ENCODE results near the gene SLF1. TPM values are rescaled to one million over a fixed set of nuclear protein-coding genes. Genes with fewer than 3 reads are reported as not detected.

Gene SLF1
- polyA plus RNA-seq, 1 of the 3 experiments (the other 2 are of a cell fraction), result 5.5 TPM

DNA sequence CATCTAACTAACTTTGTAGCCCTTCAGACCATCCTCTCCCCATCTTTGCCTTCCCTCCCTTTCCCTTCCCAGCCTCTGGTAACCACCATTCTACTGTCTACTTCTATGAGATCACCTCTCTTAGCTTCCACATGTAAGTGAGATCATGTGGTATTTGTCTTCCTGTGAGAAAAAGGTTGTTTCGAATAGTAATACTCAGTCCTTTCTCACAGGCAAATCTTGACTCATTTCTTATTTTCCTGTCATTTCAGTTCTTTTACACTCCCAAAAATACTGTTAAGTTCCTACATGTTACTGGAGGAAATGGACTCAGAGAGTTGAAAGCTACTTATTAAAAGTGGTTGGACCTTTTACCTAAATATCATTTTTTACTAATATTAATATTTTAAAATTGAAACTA is 82.1 kb downstream of the SLF1 start:
- DNase-seq, result no peak
- no peak overlapping the region for H3K9ac ChIP-seq
- H3K36me3 ChIP-seq (replicated peaks in 1 of 2; ENCODE audit: control insufficient read depth in 1 of 2, insufficient read depth in 2 of 2, low read length in 1 of 2), result peaks cover 0 to 27% of the 10 kb centered on the region in 2 experiments
- H3K9me2 ChIP-seq, result no peaks in the 10 kb centered on the region
- CTCF ChIA-PET, result interaction anchor here (0.7 kb wide), 2 partner anchors 10 to 39 kb away, joined by 3 read pairs; no protein-coding TSS in a partner anchor
- peaks cover 4% of the 10 kb centered on the region for H3F3A ChIP-seq (replicated peaks; ENCODE audit: insufficient read depth)
- no peaks in the 10 kb centered on the region for H3K9me3 ChIP-seq
- H2AFZ ChIP-seq (ENCODE audit: low read depth), result no peak overlapping the region
- no peak overlapping the region for H3K4me2 ChIP-seq
- H3K4me1 ChIP-seq (ENCODE audit: control insufficient read depth in 1 of 2, insufficient read depth in 2 of 2, low read depth in 1 of 2, low read length in 1 of 2), result peaks cover 0 to 3% of the 10 kb centered on the region in 2 experiments; a peak in 3 of 4 replicates
- no peaks in the 10 kb centered on the region for H3K79me2 ChIP-seq (ENCODE audit: insufficient read depth)
- POLR2A ChIA-PET, result no interaction called here
- H3K27ac ChIP-seq (ENCODE audit: low read depth in 2 of 2, low read length in 1 of 2), result no peak overlapping the region
- WGBS (ENCODE audit: low lambda C conversion rate), result 82% methylated on average over 1 of the region's 1 CpG
- no peaks in the 10 kb centered on the region for H4K20me1 ChIP-seq (ENCODE audit: insufficient read depth)
- TF ChIP-seq MXI1 (IDR thresholded peaks at IDR 0.05; ENCODE audit: low read depth, low read length) (no peak), MEF2A (IDR thresholded peaks at IDR 0.05; ENCODE audit: borderline replicate concordance, low read depth) (no peak), TCF12 (IDR thresholded peaks at IDR 0.05) (no peak)
- H3K27me3 ChIP-seq (ENCODE audit: insufficient read depth), result no peaks in the 10 kb centered on the region
- H3K4me3 ChIP-seq (ENCODE audit: low read depth in 2 of 2, low read length in 1 of 2), result no peak overlapping the region

DNA sequence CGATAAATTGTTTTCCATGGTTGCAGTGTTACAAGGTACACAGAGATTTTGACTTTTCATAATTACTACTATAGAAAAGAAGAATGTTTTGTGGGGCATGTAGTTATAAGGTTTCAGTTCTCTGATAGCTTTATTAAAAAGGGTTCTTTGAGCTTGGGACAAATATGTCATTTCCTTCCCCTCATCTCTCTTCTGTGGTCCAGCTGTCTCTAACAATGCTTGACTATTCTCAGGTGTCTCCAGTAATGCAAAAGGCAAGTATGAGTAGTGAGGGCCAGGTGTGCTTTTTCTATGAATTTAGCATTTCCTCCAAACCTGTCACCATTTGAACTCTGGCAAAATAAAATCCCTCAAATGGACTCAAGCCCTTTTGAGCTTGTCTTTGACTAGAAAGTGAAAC is 84.3 kb downstream of the SLF1 start:
- Histone ChIP-seq H3K9ac (no peak overlapping the region), H3K79me2 (ENCODE audit: insufficient read depth) (no peaks in the 10 kb centered on the region), H3K9me3 (no peaks in the 10 kb centered on the region), H3K9me2 (no peaks in the 10 kb centered on the region), H2AFZ (ENCODE audit: low read depth) (no peak overlapping the region), H3K4me1 (ENCODE audit: control insufficient read depth in 1 of 2, insufficient read depth in 2 of 2, low read depth in 1 of 2, low read length in 1 of 2) (peaks cover 0 to 3% of the 10 kb centered on the region in 2 experiments; a peak in 3 of 4 replicates), H3K27me3 (ENCODE audit: insufficient read depth) (no peaks in the 10 kb centered on the region), H3K27ac (ENCODE audit: low read depth in 2 of 2, low read length in 1 of 2) (no peak overlapping the region), H3K36me3 (replicated peaks in 1 of 2; ENCODE audit: control insufficient read depth in 1 of 2, insufficient read depth in 2 of 2, low read length in 1 of 2) (peaks cover 0 to 21% of the 10 kb centered on the region in 2 experiments), H3K4me3 (ENCODE audit: low read depth in 2 of 2, low read length in 1 of 2) (no peak overlapping the region), H3K4me2 (no peak overlapping the region), H3F3A (replicated peaks; ENCODE audit: insufficient read depth) (no peaks in the 10 kb centered on the region), H4K20me1 (ENCODE audit: insufficient read depth) (no peaks in the 10 kb centered on the region)
- CTCF ChIA-PET, result interaction anchor here (3.3 kb wide), 1 partner anchor 10 kb away, joined by 12 read pairs; no protein-coding TSS in a partner anchor
- WGBS (ENCODE audit: low lambda C conversion rate), result 96% methylated on average over 1 of the region's 1 CpG
- no peak for TF ChIP-seq SIN3A (IDR thresholded peaks at IDR 0.05; ENCODE audit: borderline replicate concordance, low read depth, low read length)
- no peak for TF ChIP-seq MXI1 (IDR thresholded peaks at IDR 0.05; ENCODE audit: low read depth, low read length)
- no peak for TF ChIP-seq RAD21 (IDR thresholded peaks at IDR 0.05; ENCODE audit: low read length)
- no peak for TF ChIP-seq RFX5 (IDR thresholded peaks at IDR 0.05; ENCODE audit: low read length)
- no peak for TF ChIP-seq NRF1 (IDR thresholded peaks at IDR 0.05; ENCODE audit: low read depth, low read length)
- TF ChIP-seq CHD2 (IDR thresholded peaks at IDR 0.05; ENCODE audit: low read length, partially characterized antibody), result no peak
- no peak for TF ChIP-seq YY1 (IDR thresholded peaks at IDR 0.05; ENCODE audit: low read depth)
- TF ChIP-seq TCF12 (IDR thresholded peaks at IDR 0.05), result no peak
- TF ChIP-seq, protein P1, sequence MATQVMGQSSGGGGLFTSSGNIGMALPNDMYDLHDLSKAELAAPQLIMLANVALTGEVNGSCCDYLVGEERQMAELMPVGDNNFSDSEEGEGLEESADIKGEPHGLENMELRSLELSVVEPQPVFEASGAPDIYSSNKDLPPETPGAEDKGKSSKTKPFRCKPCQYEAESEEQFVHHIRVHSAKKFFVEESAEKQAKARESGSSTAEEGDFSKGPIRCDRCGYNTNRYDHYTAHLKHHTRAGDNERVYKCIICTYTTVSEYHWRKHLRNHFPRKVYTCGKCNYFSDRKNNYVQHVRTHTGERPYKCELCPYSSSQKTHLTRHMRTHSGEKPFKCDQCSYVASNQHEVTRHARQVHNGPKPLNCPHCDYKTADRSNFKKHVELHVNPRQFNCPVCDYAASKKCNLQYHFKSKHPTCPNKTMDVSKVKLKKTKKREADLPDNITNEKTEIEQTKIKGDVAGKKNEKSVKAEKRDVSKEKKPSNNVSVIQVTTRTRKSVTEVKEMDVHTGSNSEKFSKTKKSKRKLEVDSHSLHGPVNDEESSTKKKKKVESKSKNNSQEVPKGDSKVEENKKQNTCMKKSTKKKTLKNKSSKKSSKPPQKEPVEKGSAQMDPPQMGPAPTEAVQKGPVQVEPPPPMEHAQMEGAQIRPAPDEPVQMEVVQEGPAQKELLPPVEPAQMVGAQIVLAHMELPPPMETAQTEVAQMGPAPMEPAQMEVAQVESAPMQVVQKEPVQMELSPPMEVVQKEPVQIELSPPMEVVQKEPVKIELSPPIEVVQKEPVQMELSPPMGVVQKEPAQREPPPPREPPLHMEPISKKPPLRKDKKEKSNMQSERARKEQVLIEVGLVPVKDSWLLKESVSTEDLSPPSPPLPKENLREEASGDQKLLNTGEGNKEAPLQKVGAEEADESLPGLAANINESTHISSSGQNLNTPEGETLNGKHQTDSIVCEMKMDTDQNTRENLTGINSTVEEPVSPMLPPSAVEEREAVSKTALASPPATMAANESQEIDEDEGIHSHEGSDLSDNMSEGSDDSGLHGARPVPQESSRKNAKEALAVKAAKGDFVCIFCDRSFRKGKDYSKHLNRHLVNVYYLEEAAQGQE (IDR thresholded peaks at IDR 0.05; ENCODE audit: low read depth, low read length), result no peak
- TF ChIP-seq FOXJ3 (CRISPR knock-in tag; IDR thresholded peaks at IDR 0.05), result no peak
- no peak for TF ChIP-seq RCOR1 (IDR thresholded peaks at IDR 0.05; ENCODE audit: low read length)
- no peak for TF ChIP-seq TAF1 (IDR thresholded peaks at IDR 0.05; ENCODE audit: borderline replicate concordance, low read depth, low read length)
- TF ChIP-seq, protein P2, sequence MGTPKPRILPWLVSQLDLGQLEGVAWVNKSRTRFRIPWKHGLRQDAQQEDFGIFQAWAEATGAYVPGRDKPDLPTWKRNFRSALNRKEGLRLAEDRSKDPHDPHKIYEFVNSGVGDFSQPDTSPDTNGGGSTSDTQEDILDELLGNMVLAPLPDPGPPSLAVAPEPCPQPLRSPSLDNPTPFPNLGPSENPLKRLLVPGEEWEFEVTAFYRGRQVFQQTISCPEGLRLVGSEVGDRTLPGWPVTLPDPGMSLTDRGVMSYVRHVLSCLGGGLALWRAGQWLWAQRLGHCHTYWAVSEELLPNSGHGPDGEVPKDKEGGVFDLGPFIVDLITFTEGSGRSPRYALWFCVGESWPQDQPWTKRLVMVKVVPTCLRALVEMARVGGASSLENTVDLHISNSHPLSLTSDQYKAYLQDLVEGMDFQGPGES (IDR thresholded peaks at IDR 0.05; ENCODE audit: low read depth, low read length), result no peak
- TF ChIP-seq RXRA (IDR thresholded peaks at IDR 0.05; ENCODE audit: borderline replicate concordance, low read depth), result no peak
- TF ChIP-seq, protein P3, sequence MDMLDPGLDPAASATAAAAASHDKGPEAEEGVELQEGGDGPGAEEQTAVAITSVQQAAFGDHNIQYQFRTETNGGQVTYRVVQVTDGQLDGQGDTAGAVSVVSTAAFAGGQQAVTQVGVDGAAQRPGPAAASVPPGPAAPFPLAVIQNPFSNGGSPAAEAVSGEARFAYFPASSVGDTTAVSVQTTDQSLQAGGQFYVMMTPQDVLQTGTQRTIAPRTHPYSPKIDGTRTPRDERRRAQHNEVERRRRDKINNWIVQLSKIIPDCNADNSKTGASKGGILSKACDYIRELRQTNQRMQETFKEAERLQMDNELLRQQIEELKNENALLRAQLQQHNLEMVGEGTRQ (IDR thresholded peaks at IDR 0.05; ENCODE audit: borderline replicate concordance, low read depth, low read length), result no peak
- DNase-seq, result no peak
- POLR2A ChIA-PET, result no interaction called here

Data from SK-N-SH (cell line).